ENCODE data around the gene ALDH2. TPM values are rescaled to one million over a fixed set of nuclear protein-coding genes. Genes with fewer than 3 reads are reported as not detected.

ALDH2 gene
- polyA plus RNA-seq, 1 donor (not counting 4 experiments of a cell fraction or from before 2014, with no cell fraction given), result 33.8 TPM

GRCh38 chr12:111789779-111790178 lies 23.0 kb downstream of the ALDH2 start:
- Histone ChIP-seq H3K79me2 (ENCODE audit: control insufficient read depth, insufficient read depth, low read length) (no peaks in the 10 kb centered on the region), H3K27ac (ENCODE audit: control insufficient read depth, insufficient read depth, low read length) (no peak overlapping the region), H3K9me1 (ENCODE audit: control insufficient read depth, extremely low read depth, insufficient read depth, low read length) (no peaks in the 10 kb centered on the region), H3K4me3 (ENCODE audit: control insufficient read depth in 2 of 3, extremely low read depth in 1 of 3, insufficient read depth in 2 of 3, low read depth in 1 of 3, low read length in 3 of 3) (no peak overlapping the region), H3K9ac (ENCODE audit: control insufficient read depth, extremely low read depth, insufficient read depth, low read length) (no peak overlapping the region), H3K36me3 (ENCODE audit: control insufficient read depth in 2 of 2, extremely low read depth in 1 of 2, insufficient read depth in 2 of 2, low read length in 2 of 2) (peaks cover 14 to 16% of the 10 kb centered on the region in 2 experiments), H3K27me3 (ENCODE audit: control insufficient read depth, extremely low read depth, insufficient read depth, low read length) (no peaks in the 10 kb centered on the region), H4K20me1 (ENCODE audit: control insufficient read depth, extremely low read depth, insufficient read depth, low read length) (no peaks in the 10 kb centered on the region), H3K4me2 (ENCODE audit: control insufficient read depth, extremely low read depth, insufficient read depth, low read depth, low read length) (no peak overlapping the region), H3K4me1 (ENCODE audit: control insufficient read depth, extremely low read depth, insufficient read depth, low read length) (no peaks in the 10 kb centered on the region), H2AFZ (ENCODE audit: control insufficient read depth, low read length) (no peak overlapping the region), H3K9me3 (ENCODE audit: control insufficient read depth, low read depth, low read length) (no peaks in the 10 kb centered on the region)
- dilution Hi-C loops (cut with MboI; ENCODE audit: extremely low pct_ligation_motif_present, low sequenced_read_pairs), result no loop called here
- DNase-seq (ENCODE audit: low read depth, low spot score) (no peak), FAIRE-seq (no peak)
- TF ChIP-seq, protein P1, sequence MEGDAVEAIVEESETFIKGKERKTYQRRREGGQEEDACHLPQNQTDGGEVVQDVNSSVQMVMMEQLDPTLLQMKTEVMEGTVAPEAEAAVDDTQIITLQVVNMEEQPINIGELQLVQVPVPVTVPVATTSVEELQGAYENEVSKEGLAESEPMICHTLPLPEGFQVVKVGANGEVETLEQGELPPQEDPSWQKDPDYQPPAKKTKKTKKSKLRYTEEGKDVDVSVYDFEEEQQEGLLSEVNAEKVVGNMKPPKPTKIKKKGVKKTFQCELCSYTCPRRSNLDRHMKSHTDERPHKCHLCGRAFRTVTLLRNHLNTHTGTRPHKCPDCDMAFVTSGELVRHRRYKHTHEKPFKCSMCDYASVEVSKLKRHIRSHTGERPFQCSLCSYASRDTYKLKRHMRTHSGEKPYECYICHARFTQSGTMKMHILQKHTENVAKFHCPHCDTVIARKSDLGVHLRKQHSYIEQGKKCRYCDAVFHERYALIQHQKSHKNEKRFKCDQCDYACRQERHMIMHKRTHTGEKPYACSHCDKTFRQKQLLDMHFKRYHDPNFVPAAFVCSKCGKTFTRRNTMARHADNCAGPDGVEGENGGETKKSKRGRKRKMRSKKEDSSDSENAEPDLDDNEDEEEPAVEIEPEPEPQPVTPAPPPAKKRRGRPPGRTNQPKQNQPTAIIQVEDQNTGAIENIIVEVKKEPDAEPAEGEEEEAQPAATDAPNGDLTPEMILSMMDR (optimal IDR thresholded peaks at IDR 0.05 in 1 of 3, IDR thresholded peaks at IDR 0.05 in 1 of 3, conservative IDR thresholded peaks at IDR 0.05 in 1 of 3; ENCODE audit: extremely low read depth in 1 of 3, insufficient read depth in 2 of 3, low read length in 3 of 3), result no peak
- no peak for TF ChIP-seq EZH2 (IDR thresholded peaks at IDR 0.05; ENCODE audit: low read length)

GRCh38 chr12:111791507-111791906 lies 24.8 kb downstream of the ALDH2 start:
- DNase-seq (ENCODE audit: low read depth, low spot score) (no peak), FAIRE-seq (no peak)
- TF ChIP-seq EZH2 (IDR thresholded peaks at IDR 0.05; ENCODE audit: low read length), result no peak
- TF ChIP-seq, protein P1 (optimal IDR thresholded peaks at IDR 0.05 in 1 of 3, IDR thresholded peaks at IDR 0.05 in 1 of 3, conservative IDR thresholded peaks at IDR 0.05 in 1 of 3; ENCODE audit: extremely low read depth in 1 of 3, insufficient read depth in 2 of 3, low read length in 3 of 3), result no peak
- Histone ChIP-seq H3K4me2 (ENCODE audit: control insufficient read depth, extremely low read depth, insufficient read depth, low read depth, low read length) (no peak overlapping the region), H3K36me3 (ENCODE audit: control insufficient read depth in 2 of 2, extremely low read depth in 1 of 2, insufficient read depth in 2 of 2, low read length in 2 of 2) (peaks cover 8 to 13% of the 10 kb centered on the region in 2 experiments), H3K9me3 (ENCODE audit: control insufficient read depth, low read depth, low read length) (no peaks in the 10 kb centered on the region), H4K20me1 (ENCODE audit: control insufficient read depth, extremely low read depth, insufficient read depth, low read length) (no peaks in the 10 kb centered on the region), H3K79me2 (ENCODE audit: control insufficient read depth, insufficient read depth, low read length) (no peaks in the 10 kb centered on the region), H2AFZ (ENCODE audit: control insufficient read depth, low read length) (no peak overlapping the region), H3K27me3 (ENCODE audit: control insufficient read depth, extremely low read depth, insufficient read depth, low read length) (no peaks in the 10 kb centered on the region), H3K4me3 (ENCODE audit: control insufficient read depth in 2 of 3, extremely low read depth in 1 of 3, insufficient read depth in 2 of 3, low read depth in 1 of 3, low read length in 3 of 3) (no peak overlapping the region), H3K27ac (ENCODE audit: control insufficient read depth, insufficient read depth, low read length) (no peak overlapping the region), H3K4me1 (ENCODE audit: control insufficient read depth, extremely low read depth, insufficient read depth, low read length) (no peaks in the 10 kb centered on the region), H3K9me1 (ENCODE audit: control insufficient read depth, extremely low read depth, insufficient read depth, low read length) (no peaks in the 10 kb centered on the region), H3K9ac (ENCODE audit: control insufficient read depth, extremely low read depth, insufficient read depth, low read length) (no peak overlapping the region)
- dilution Hi-C loops (cut with MboI; ENCODE audit: extremely low pct_ligation_motif_present, low sequenced_read_pairs), result no loop called here

Data from keratinocyte (primary cell).